HepG2 (cell line): ENCODE measurements around the gene COCH. TPM values are rescaled to one million over a fixed set of nuclear protein-coding genes. Genes with fewer than 3 reads are reported as not detected.

Experiments
- BATF2 ChIP-seq: sonication (generic); formaldehyde crosslinking; IDR thresholded peaks from 2 replicates; pipeline ENCODE4 v1.8.0; 2022; ENCODE audit warnings: mild to moderate bottlenecking, missing genetic modification reagents, moderate library complexity
- EEA1 ChIP-seq: sonication (generic); formaldehyde crosslinking; IDR thresholded peaks from 2 replicates; pipeline ENCODE4 v1.5.1; 2020; ENCODE audit warnings: mild to moderate bottlenecking, missing genetic modification reagents, borderline replicate concordance
- EHMT2 ChIP-seq: fragments of 200-600 bp; sonication (generic); IDR thresholded peaks from 2 replicates; pipeline ENCODE4 v1.7.0; 2017; ENCODE audit warnings: antibody characterized with exemption, low read depth, low read length, borderline replicate concordance
- JUNB ChIP-seq: sonication (generic); formaldehyde crosslinking; IDR thresholded peaks from 2 replicates; pipeline ENCODE4 v1.8.0; 2022; ENCODE audit warnings: missing genetic modification reagents, mild to moderate bottlenecking, borderline replicate concordance
- RERE ChIP-seq: IDR thresholded peaks from 2 replicates; pipeline ENCODE4 v1.6.1; 2016; ENCODE audit warnings: low read depth, missing genetic modification reagents, missing compliant biosample characterization
- SOX13 ChIP-seq, 3 experiments: fragments of 450-650 bp in 1 of 3; sonication (generic) in 1 of 3; formaldehyde crosslinking in 1 of 3; IDR thresholded peaks in 2 of 3; conservative IDR thresholded peaks in 1 of 3; 2 replicates each; pipeline versions ENCODE4 v1.5.0 to v1.6.1; 2016 to 2020; ENCODE audit warnings: antibody characterized with exemption in 1 of 3, mild to moderate bottlenecking in 1 of 3, missing compliant biosample characterization in 1 of 3, missing genetic modification reagents in 1 of 3, moderate library complexity in 1 of 3
- WIZ ChIP-seq: sonication (generic); formaldehyde crosslinking; IDR thresholded peaks from 2 replicates; pipeline ENCODE4 v1.5.1; 2020; ENCODE audit warnings: mild to moderate bottlenecking, missing genetic modification reagents
- ZNF296 ChIP-seq: sonication (generic); formaldehyde crosslinking; conservative IDR thresholded peaks from 2 replicates; pipeline ENCODE4 v1.5.0; 2020; ENCODE audit warnings: mild to moderate bottlenecking, missing genetic modification reagents
- ZNF547 ChIP-seq: sonication (generic); formaldehyde crosslinking; IDR thresholded peaks from 2 replicates; pipeline ENCODE4 v1.5.1; 2020; ENCODE audit warnings: mild to moderate bottlenecking, missing genetic modification reagents
- ZNF740 ChIP-seq: sonication (generic); formaldehyde crosslinking; IDR thresholded peaks from 2 replicates; pipeline ENCODE4 v1.4.0; 2020; ENCODE audit warnings: missing genetic modification reagents
- ZSCAN25 ChIP-seq: sonication (generic); formaldehyde crosslinking; IDR thresholded peaks from 2 replicates; pipeline ENCODE4 v1.8.0; 2022; ENCODE audit warnings: mild to moderate bottlenecking, missing genetic modification reagents
- polyA plus RNA-seq, 8 experiments: library from polyadenylated mRNA; depleted of rRNA in 3 of 8; stranded (reverse) in 7 of 8; unstranded in 1 of 8; fragments of >200 nt; fragmentation: Illumina TruSeq in 4 of 8; extraction: Trizol in 4 of 8; gene quantifications; 2 replicates each; pipeline versions ENCODE4 v1.2.1 to v1.2.3, GENCODE V29; 2011 to 2016; ENCODE audit warnings: low read depth in 4 of 8, missing spikeins in 1 of 8, mixed read lengths in 1 of 8; ENCODE audit not compliant: insufficient read depth in 1 of 8
- total RNA-seq, 5 experiments: library from RNA; depleted of rRNA; stranded (reverse); fragments of >200 nt; fragmentation: Illumina TruSeq; extraction: Trizol; gene quantifications; 2 replicates each; pipeline ENCODE4 v1.2.3, GENCODE V29; 2016; ENCODE audit warnings: low read depth in 1 of 5
- TF ChIP-seq, protein P1 (sequence below): sonication (generic); formaldehyde crosslinking; IDR thresholded peaks from 2 replicates; pipeline ENCODE4 v1.8.1; 2023; ENCODE audit warnings: mild to moderate bottlenecking, missing genetic modification reagents
- TF ChIP-seq, protein P2 (sequence below): sonication (generic); formaldehyde crosslinking; IDR thresholded peaks from 2 replicates; pipeline ENCODE4 v1.4.0; 2020; ENCODE audit warnings: missing genetic modification reagents
- TF ChIP-seq, protein P3 (sequence below): sonication (generic); formaldehyde crosslinking; IDR thresholded peaks from 2 replicates; pipeline ENCODE4 v1.8.1; 2023; ENCODE audit warnings: missing genetic modification reagents, inconsistent platforms, borderline replicate concordance

Gene COCH
- total and polyA plus RNA-seq, 2 of the 13 experiments (the other 11 are each of a cell fraction or from before 2014, with no cell fraction given): 78.2 to 79.3 TPM

- peak; percentile 81 for TF ChIP-seq WIZ (CRISPR knock-in tag)
- TF ChIP-seq ZNF296 (CRISPR knock-in tag): no peak
- TF ChIP-seq, protein P1, sequence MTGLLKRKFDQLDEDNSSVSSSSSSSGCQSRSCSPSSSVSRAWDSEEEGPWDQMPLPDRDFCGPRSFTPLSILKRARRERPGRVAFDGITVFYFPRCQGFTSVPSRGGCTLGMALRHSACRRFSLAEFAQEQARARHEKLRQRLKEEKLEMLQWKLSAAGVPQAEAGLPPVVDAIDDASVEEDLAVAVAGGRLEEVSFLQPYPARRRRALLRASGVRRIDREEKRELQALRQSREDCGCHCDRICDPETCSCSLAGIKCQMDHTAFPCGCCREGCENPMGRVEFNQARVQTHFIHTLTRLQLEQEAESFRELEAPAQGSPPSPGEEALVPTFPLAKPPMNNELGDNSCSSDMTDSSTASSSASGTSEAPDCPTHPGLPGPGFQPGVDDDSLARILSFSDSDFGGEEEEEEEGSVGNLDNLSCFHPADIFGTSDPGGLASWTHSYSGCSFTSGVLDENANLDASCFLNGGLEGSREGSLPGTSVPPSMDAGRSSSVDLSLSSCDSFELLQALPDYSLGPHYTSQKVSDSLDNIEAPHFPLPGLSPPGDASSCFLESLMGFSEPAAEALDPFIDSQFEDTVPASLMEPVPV (CRISPR knock-in tag): peak; percentile 51; the same call in 1 of the 2 replicates
- no peak for TF ChIP-seq RERE (CRISPR knock-in tag)
- TF ChIP-seq, protein P2, sequence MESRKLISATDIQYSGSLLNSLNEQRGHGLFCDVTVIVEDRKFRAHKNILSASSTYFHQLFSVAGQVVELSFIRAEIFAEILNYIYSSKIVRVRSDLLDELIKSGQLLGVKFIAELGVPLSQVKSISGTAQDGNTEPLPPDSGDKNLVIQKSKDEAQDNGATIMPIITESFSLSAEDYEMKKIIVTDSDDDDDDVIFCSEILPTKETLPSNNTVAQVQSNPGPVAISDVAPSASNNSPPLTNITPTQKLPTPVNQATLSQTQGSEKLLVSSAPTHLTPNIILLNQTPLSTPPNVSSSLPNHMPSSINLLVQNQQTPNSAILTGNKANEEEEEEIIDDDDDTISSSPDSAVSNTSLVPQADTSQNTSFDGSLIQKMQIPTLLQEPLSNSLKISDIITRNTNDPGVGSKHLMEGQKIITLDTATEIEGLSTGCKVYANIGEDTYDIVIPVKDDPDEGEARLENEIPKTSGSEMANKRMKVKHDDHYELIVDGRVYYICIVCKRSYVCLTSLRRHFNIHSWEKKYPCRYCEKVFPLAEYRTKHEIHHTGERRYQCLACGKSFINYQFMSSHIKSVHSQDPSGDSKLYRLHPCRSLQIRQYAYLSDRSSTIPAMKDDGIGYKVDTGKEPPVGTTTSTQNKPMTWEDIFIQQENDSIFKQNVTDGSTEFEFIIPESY (CRISPR knock-in tag): peak; percentile 89
- TF ChIP-seq SOX13 (IDR thresholded peaks at IDR 0.05): no peak
- TF ChIP-seq SOX13 (CRISPR knock-in tag; conservative IDR thresholded peaks at IDR 0.05 in 1 of 2, IDR thresholded peaks at IDR 0.05 in 1 of 2): 0 out of 4 replicates have a peak, but pooled peaks of 1 of the 2 experiments have one; percentile 12
- TF ChIP-seq JUNB (CRISPR knock-in tag): peak; percentile 45; the same call in 1 of the 2 replicates
- no peak for TF ChIP-seq EEA1 (CRISPR knock-in tag)
- TF ChIP-seq ZNF740 (CRISPR knock-in tag): 0 out of 2 replicates have a peak, but pooled peaks have one; percentile 8
- TF ChIP-seq BATF2 (CRISPR knock-in tag): 0 out of 2 replicates have a peak, but pooled peaks have one; percentile 27
- TF ChIP-seq, protein P3, sequence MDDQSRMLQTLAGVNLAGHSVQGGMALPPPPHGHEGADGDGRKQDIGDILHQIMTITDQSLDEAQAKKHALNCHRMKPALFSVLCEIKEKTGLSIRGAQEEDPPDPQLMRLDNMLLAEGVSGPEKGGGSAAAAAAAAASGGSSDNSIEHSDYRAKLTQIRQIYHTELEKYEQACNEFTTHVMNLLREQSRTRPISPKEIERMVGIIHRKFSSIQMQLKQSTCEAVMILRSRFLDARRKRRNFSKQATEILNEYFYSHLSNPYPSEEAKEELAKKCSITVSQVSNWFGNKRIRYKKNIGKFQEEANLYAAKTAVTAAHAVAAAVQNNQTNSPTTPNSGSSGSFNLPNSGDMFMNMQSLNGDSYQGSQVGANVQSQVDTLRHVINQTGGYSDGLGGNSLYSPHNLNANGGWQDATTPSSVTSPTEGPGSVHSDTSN (CRISPR knock-in tag): no peak
- TF ChIP-seq ZSCAN25 (CRISPR knock-in tag): no peak
- no peak for TF ChIP-seq ZNF547 (CRISPR knock-in tag)
- TF ChIP-seq EHMT2: 0 out of 2 replicates have a peak, but pooled peaks have one; percentile 10
Measured at GRCh38 chr14:30874999-30875787, 834 bp downstream of the COCH start (continued).
